Measurements from ENCODE around the gene TARM1.
A peak's percentile ranks its signal among the peaks of the same experiment; 100 is the strongest.

The TARM1 gene

DNA sequence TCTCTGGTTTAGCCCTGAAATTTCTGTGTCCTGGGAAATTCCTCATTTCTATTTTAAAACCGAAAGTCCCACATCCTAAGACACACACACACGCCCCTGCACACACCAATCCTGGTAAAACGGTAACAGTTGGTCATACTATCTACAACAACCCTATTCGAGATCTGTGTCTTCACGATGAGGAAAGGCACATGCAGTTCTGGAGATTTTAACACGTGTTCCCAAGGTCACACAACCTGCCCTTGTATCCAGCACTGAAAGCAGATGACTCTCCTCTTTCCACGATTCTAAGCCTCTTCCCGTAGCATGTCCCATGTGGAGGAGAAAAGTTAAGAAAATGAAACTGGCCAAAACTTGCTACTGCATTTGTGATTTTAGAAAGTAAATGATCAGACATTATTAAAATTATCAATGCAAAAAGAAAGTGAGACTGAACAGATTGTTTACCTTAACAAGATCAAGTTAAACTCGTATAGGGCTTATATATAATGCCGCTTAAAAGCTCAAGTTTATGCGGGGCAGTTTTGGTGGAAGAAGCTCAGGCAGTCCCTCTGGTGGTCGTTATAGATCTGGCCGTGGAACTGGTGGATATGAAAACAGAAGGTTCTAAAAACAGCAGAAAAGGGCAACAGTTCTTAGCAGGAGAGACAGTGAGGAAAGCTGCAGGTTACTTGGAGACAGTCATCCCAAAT lies 50.1 kb downstream of the TARM1 start:
- no peak for DNase-seq (ENCODE audit: low read depth in 2 of 2)

- peak in 1 of 2 experiments; percentile 32 for DNase-seq (ENCODE audit: low read depth in 2 of 2)
Measured at GRCh38 chr19:54029930-54030490, 51.2 kb downstream of the TARM1 start.

- DNase-seq (ENCODE audit: low read depth in 2 of 2): no peak
Measured at GRCh38 chr19:54029301-54029700, 51.9 kb downstream of the TARM1 start.

GRCh38 chr19:54026656-54027055 lies 54.5 kb downstream of the TARM1 start:
- DNase-seq (ENCODE audit: low read depth in 2 of 2): no peak

- no peak for DNase-seq (ENCODE audit: low read depth in 2 of 2)
Measured at GRCh38 chr19:54024660-54025059, 56.5 kb downstream of the TARM1 start.

DNA sequence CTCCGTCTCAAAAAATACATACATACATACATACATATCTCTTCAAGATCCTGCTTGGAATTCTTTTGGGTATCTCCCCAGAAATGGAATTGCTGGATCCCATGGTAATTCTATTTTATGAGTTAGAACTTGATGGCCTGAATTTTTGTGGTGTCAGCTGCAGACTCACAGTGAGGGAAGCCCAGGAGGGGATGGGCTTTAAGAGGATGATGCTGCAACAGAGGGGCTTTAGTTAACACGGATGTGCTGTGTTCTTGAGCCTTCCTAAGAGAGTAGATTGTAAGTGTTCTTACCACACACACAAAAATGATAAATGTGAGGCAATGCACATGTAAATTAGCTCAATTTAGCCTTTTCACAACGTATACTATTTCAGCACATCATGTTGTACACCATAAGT lies 58.0 kb downstream of the TARM1 start:
- no peak for DNase-seq (ENCODE audit: low read depth in 2 of 2)

GRCh38 chr19:54021932-54022331 lies 59.2 kb downstream of the TARM1 start:
- DNase-seq (ENCODE audit: low read depth in 2 of 2): no peak

- DNase-seq (ENCODE audit: low read depth in 2 of 2): no peak
Measured at GRCh38 chr19:54021363-54021762, 59.8 kb downstream of the TARM1 start.

All from fibroblast of skin of left quadriceps (primary cell).